ENCODE measurements around the gene PPP4R3B. TPM values are rescaled to one million over a fixed set of nuclear protein-coding genes. Genes with fewer than 3 reads are reported as not detected.

PPP4R3B gene
- total and polyA plus RNA-seq, 4 donors = 17.4 to 57.7 (median 30.9) TPM

GRCh38 chr2:55611997-55612396 lies 5.4 kb downstream of the PPP4R3B start:
- Histone ChIP-seq H3K27ac (ENCODE audit: low read depth in 1 of 2, low read length in 2 of 2) (no peak overlapping the region), H3K36me3 (ENCODE audit: control insufficient read depth in 4 of 4, insufficient read depth in 3 of 4, low read depth in 1 of 4, low read length in 3 of 4) (peaks cover 0 to 18% (median 9%) of the 10 kb centered on the region in 4 donors), H3K4me1 (ENCODE audit: control insufficient read depth in 4 of 4, insufficient read depth in 4 of 4, low read length in 3 of 4) (peaks cover 11 to 37% (median 28%) of the 10 kb centered on the region in 4 donors)

More at GRCh38 chr2:55611997-55612396, 5.4 kb downstream of the PPP4R3B start:
- Histone ChIP-seq H3K4me3 (ENCODE audit: low read depth in 1 of 3, low read length in 3 of 3) (no peak overlapping the region), H3K27me3 (ENCODE audit: control insufficient read depth in 4 of 4, insufficient read depth in 4 of 4, low read length in 3 of 4) (no peaks in the 10 kb centered on the region), H3K9ac (ENCODE audit: low read depth in 1 of 2, low read length in 2 of 2) (no peak overlapping the region), H3K9me3 (ENCODE audit: control insufficient read depth in 4 of 4, low read length in 3 of 4) (no peaks in the 10 kb centered on the region)
- DNase-seq (ENCODE audit: low spot score) = no peak
- no peak for TF ChIP-seq HNF4A (conservative IDR thresholded peaks at IDR 0.05)
- TF ChIP-seq, protein P1, sequence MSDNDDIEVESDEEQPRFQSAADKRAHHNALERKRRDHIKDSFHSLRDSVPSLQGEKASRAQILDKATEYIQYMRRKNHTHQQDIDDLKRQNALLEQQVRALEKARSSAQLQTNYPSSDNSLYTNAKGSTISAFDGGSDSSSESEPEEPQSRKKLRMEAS (IDR thresholded peaks at IDR 0.05) = no peak
- TF ChIP-seq YY1 (IDR thresholded peaks at IDR 0.05) = no peak
- TF ChIP-seq CTCF (IDR thresholded peaks at IDR 0.05; ENCODE audit: low read depth, low read length, missing input control) = no peak
- TF ChIP-seq GABPA (IDR thresholded peaks at IDR 0.05 in 1 of 2, conservative IDR thresholded peaks at IDR 0.05 in 1 of 2) = no peak
- TF ChIP-seq RAD21 (IDR thresholded peaks at IDR 0.05) = no peak
- no peak for TF ChIP-seq FOXA2 (IDR thresholded peaks at IDR 0.05)
- TF ChIP-seq, protein P2, sequence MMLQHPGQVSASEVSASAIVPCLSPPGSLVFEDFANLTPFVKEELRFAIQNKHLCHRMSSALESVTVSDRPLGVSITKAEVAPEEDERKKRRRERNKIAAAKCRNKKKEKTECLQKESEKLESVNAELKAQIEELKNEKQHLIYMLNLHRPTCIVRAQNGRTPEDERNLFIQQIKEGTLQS (IDR thresholded peaks at IDR 0.05) = no peak
- TF ChIP-seq SP1 (IDR thresholded peaks at IDR 0.05) = no peak
- TF ChIP-seq EGR1 (IDR thresholded peaks at IDR 0.05; ENCODE audit: low read depth in 2 of 2) = no peak
- TF ChIP-seq REST (IDR thresholded peaks at IDR 0.05) = no peak
- no peak for TF ChIP-seq HNF4G (IDR thresholded peaks at IDR 0.05)
- no peak for TF ChIP-seq NR2F2 (IDR thresholded peaks at IDR 0.05)
- no peak for TF ChIP-seq FOXA1 (IDR thresholded peaks at IDR 0.05)
- TF ChIP-seq RXRA (IDR thresholded peaks at IDR 0.05) = no peak
- TF ChIP-seq, protein P3, sequence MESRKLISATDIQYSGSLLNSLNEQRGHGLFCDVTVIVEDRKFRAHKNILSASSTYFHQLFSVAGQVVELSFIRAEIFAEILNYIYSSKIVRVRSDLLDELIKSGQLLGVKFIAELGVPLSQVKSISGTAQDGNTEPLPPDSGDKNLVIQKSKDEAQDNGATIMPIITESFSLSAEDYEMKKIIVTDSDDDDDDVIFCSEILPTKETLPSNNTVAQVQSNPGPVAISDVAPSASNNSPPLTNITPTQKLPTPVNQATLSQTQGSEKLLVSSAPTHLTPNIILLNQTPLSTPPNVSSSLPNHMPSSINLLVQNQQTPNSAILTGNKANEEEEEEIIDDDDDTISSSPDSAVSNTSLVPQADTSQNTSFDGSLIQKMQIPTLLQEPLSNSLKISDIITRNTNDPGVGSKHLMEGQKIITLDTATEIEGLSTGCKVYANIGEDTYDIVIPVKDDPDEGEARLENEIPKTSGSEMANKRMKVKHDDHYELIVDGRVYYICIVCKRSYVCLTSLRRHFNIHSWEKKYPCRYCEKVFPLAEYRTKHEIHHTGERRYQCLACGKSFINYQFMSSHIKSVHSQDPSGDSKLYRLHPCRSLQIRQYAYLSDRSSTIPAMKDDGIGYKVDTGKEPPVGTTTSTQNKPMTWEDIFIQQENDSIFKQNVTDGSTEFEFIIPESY (IDR thresholded peaks at IDR 0.05) = no peak
- TF ChIP-seq TAF1 (conservative IDR thresholded peaks at IDR 0.05) = no peak
- WGBS = 100% methylated on average over 1 of the region's 1 CpG
